Epithelial cell of prostate (primary cell): ENCODE measurements around the gene PRPF18.
A peak's percentile ranks its signal among the peaks of the same experiment; 100 is the strongest.

ENCODE experiments used
- DNase-seq: peaks from one replicate; pipeline ENCODE4 v3.0.0-alpha.2; 2011; ENCODE audit warnings: low read depth, low spot score
- H3K27ac ChIP-seq: fragments of 450-650 bp; 2 replicates; pipeline ENCODE4 v1.5.1; 2017; ENCODE audit warnings: mild to moderate bottlenecking

PRPF18 gene

GRCh38 chr10:13597909-13598308, 11.1 kb downstream of the PRPF18 start:
- no peak overlapping the region for H3K27ac ChIP-seq
- no peak for DNase-seq

- no peak for DNase-seq
- no peak overlapping the region for H3K27ac ChIP-seq
Observed at GRCh38 chr10:13604357-13605040, 17.7 kb downstream of the PRPF18 start.

GRCh38 chr10:13608246-13608853, 21.6 kb downstream of the PRPF18 start:
- no peak for DNase-seq

GRCh38 chr10:13612654-13613373, 26.0 kb downstream of the PRPF18 start:
- DNase-seq, result no peak
- no peak overlapping the region for H3K27ac ChIP-seq

More at GRCh38 chr10:13608246-13608853, 21.6 kb downstream of the PRPF18 start:
- H3K27ac ChIP-seq, result no peak overlapping the region

- no peak overlapping the region for H3K27ac ChIP-seq
- no peak for DNase-seq
Observed at GRCh38 chr10:13613519-13613918, 26.8 kb downstream of the PRPF18 start.

GRCh38 chr10:13614530-13615332, 28.0 kb downstream of the PRPF18 start:
- DNase-seq, result peak; percentile 50
- H3K27ac ChIP-seq, result peak overlapping the region; percentile 39

- peak overlapping the region; percentile 39 for H3K27ac ChIP-seq
- no peak for DNase-seq
Observed at GRCh38 chr10:13615650-13616300, 29.0 kb downstream of the PRPF18 start.

- no peak for DNase-seq
Observed at GRCh38 chr10:13617116-13617515, 30.4 kb downstream of the PRPF18 start.

GRCh38 chr10:13621931-13622330, 35.2 kb downstream of the PRPF18 start:
- H3K27ac ChIP-seq, result no peak overlapping the region
- no peak for DNase-seq

More at GRCh38 chr10:13617116-13617515, 30.4 kb downstream of the PRPF18 start:
- H3K27ac ChIP-seq, result no peak overlapping the region

GRCh38 chr10:13624630-13625029, 37.9 kb downstream of the PRPF18 start:
- no peak overlapping the region for H3K27ac ChIP-seq
- DNase-seq, result peak; percentile 14

- DNase-seq, result no peak
- H3K27ac ChIP-seq, result no peak overlapping the region
Observed at GRCh38 chr10:13627459-13628310, 40.9 kb downstream of the PRPF18 start.

- no peak for DNase-seq
- H3K27ac ChIP-seq, result no peak overlapping the region
Observed at GRCh38 chr10:13628661-13629060, 41.9 kb downstream of the PRPF18 start.

- no peak overlapping the region for H3K27ac ChIP-seq
- no peak for DNase-seq
Observed at GRCh38 chr10:13629116-13629515, 42.4 kb downstream of the PRPF18 start.

- no peak overlapping the region for H3K27ac ChIP-seq
- DNase-seq, result no peak
Observed at GRCh38 chr10:13630231-13630630, 43.5 kb downstream of the PRPF18 start.

- no peak for DNase-seq
- no peak overlapping the region for H3K27ac ChIP-seq
Observed at GRCh38 chr10:13631594-13631993, 44.8 kb downstream of the PRPF18 start.

GRCh38 chr10:13632440-13632839, 45.7 kb downstream of the PRPF18 start:
- DNase-seq, result no peak
- no peak overlapping the region for H3K27ac ChIP-seq

- no peak for DNase-seq
- no peak overlapping the region for H3K27ac ChIP-seq
Observed at GRCh38 chr10:13632884-13633440, 46.2 kb downstream of the PRPF18 start.

GRCh38 chr10:13633689-13634088, 46.9 kb downstream of the PRPF18 start:
- no peak overlapping the region for H3K27ac ChIP-seq
- no peak for DNase-seq

GRCh38 chr10:13634207-13634606, 47.4 kb downstream of the PRPF18 start:
- H3K27ac ChIP-seq, result no peak overlapping the region
- no peak for DNase-seq
